Measurements from ENCODE around the gene VSX1. TPM values are rescaled to one million over a fixed set of nuclear protein-coding genes. Genes with fewer than 3 reads are reported as not detected.
A peak's percentile ranks its signal among the peaks of the same experiment; 100 is the strongest.

The VSX1 gene
- total RNA-seq, 1 experiment from 2014 or later = not detected

DNA sequence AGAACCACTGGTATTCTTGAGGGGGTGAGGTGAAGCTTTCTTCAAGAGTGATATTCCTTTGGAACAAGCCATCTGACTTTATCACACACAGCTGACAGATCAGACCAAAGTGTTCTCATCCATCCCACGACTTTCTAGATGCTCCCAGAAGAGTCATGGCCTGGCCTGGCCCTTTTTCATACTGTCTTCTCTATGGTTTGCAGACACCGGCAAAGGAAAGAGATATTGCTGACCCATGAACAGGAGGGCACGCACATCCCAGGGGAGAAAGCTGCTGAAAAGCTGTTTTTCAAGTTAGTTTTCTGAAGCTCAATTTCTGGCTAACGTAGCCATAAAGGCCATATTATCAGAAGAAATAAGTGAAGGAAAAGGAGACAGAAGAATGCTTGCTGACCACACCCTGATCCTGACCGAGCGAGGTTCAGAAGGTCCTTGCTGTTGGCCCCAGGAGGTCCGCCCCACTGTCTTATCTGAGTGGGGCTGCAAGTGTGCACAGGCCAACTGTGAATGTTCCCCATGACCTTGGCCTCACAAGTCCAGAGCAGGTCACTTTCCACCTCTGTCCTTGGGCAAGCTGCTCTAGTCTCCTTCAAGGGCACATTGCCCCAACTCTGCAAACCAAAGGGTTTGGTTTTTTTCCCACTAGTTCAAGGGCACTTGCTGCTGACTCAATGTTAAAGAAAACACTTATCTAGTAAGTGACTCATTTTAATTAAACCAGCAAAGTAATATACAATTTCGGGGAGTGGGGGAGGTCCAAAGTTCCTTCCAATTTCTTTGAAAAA lies 26.0 kb downstream of the VSX1 start:
- no TSS peak for BruUV-seq (replicated peaks)
- Histone ChIP-seq H3K27ac (ENCODE audit: low read depth, low read length, poor library complexity, severe bottlenecking) (no peak overlapping the region), H3K4me3 (ENCODE audit: low read depth, low read length, poor library complexity, severe bottlenecking) (peak overlapping the region; percentile 68), H3K4me1 (ENCODE audit: insufficient read depth, low read length, poor library complexity, severe bottlenecking) (peaks cover 15% of the 10 kb centered on the region), H3K36me3 (ENCODE audit: insufficient read depth, low read length, poor library complexity, severe bottlenecking) (no peaks in the 10 kb centered on the region), H3K9me3 (ENCODE audit: low read depth, low read length, poor library complexity, severe bottlenecking) (no peaks in the 10 kb centered on the region), H3K27me3 (replicated peaks; ENCODE audit: insufficient read depth, low read depth, low read length, poor library complexity) (peaks cover 14% of the 10 kb centered on the region)
- no peak for TF ChIP-seq EZH2 (IDR thresholded peaks at IDR 0.05; ENCODE audit: borderline replicate concordance, low read depth, low read length, poor library complexity, severe bottlenecking)
- TF ChIP-seq, protein P1, sequence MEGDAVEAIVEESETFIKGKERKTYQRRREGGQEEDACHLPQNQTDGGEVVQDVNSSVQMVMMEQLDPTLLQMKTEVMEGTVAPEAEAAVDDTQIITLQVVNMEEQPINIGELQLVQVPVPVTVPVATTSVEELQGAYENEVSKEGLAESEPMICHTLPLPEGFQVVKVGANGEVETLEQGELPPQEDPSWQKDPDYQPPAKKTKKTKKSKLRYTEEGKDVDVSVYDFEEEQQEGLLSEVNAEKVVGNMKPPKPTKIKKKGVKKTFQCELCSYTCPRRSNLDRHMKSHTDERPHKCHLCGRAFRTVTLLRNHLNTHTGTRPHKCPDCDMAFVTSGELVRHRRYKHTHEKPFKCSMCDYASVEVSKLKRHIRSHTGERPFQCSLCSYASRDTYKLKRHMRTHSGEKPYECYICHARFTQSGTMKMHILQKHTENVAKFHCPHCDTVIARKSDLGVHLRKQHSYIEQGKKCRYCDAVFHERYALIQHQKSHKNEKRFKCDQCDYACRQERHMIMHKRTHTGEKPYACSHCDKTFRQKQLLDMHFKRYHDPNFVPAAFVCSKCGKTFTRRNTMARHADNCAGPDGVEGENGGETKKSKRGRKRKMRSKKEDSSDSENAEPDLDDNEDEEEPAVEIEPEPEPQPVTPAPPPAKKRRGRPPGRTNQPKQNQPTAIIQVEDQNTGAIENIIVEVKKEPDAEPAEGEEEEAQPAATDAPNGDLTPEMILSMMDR (conservative IDR thresholded peaks at IDR 0.05; ENCODE audit: low read depth, low read length) = no peak
- CTCF ChIA-PET = no interaction called here
- intact Hi-C loops (cut with micrococcal nuclease; ENCODE audit: unreplicated experiment) = no loop called here
- POLR2A ChIA-PET (ENCODE audit: low non-redundant PET) = no interaction called here
- no peak for DNase-seq (ENCODE audit: low spot score)

DNA sequence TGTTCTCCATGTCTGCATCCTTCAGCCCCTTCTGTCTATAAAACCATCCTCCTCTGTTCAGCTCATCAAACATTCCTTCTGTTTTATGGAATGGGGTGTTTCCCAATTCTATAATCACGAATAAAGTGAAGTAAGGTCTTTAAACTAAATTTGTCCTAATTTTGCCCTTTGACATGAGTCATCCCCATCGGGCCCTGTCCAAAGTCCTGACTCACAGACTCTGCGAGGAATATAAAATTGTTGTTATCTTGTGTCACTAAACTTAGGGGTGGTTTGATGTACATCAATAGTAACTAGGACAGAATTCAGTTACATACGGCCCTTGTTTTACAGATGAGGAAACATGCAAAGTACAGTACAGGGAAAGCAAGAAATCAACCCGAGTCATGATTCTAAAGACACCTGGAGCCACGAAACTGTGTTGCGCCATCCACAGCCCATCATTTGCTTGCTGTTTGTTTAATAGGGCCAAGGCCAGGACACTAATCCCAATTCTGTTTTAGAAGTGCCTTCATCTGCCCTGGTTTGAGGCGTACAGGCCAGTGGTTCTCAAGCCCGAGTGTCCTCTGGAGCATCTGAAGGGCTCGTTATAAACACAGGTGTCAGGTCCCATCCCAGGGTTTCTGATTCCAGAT lies 26.8 kb downstream of the VSX1 start:
- no peak for TF ChIP-seq EZH2 (IDR thresholded peaks at IDR 0.05; ENCODE audit: borderline replicate concordance, low read depth, low read length, poor library complexity, severe bottlenecking)
- TF ChIP-seq, protein P1 (conservative IDR thresholded peaks at IDR 0.05; ENCODE audit: low read depth, low read length) = no peak
- no TSS peak for BruUV-seq (replicated peaks)
- DNase-seq (ENCODE audit: low spot score) = no peak
- Histone ChIP-seq H3K4me3 (ENCODE audit: low read depth, low read length, poor library complexity, severe bottlenecking) (no peak overlapping the region), H3K27ac (ENCODE audit: low read depth, low read length, poor library complexity, severe bottlenecking) (no peak overlapping the region), H3K36me3 (ENCODE audit: insufficient read depth, low read length, poor library complexity, severe bottlenecking) (no peaks in the 10 kb centered on the region), H3K9me3 (ENCODE audit: low read depth, low read length, poor library complexity, severe bottlenecking) (no peaks in the 10 kb centered on the region), H3K27me3 (replicated peaks; ENCODE audit: insufficient read depth, low read depth, low read length, poor library complexity) (peaks cover 7% of the 10 kb centered on the region), H3K4me1 (ENCODE audit: insufficient read depth, low read length, poor library complexity, severe bottlenecking) (peaks cover 15% of the 10 kb centered on the region)
- CTCF ChIA-PET = no interaction called here
- intact Hi-C loops (cut with micrococcal nuclease; ENCODE audit: unreplicated experiment) = no loop called here
- POLR2A ChIA-PET (ENCODE audit: low non-redundant PET) = no interaction called here

DNA sequence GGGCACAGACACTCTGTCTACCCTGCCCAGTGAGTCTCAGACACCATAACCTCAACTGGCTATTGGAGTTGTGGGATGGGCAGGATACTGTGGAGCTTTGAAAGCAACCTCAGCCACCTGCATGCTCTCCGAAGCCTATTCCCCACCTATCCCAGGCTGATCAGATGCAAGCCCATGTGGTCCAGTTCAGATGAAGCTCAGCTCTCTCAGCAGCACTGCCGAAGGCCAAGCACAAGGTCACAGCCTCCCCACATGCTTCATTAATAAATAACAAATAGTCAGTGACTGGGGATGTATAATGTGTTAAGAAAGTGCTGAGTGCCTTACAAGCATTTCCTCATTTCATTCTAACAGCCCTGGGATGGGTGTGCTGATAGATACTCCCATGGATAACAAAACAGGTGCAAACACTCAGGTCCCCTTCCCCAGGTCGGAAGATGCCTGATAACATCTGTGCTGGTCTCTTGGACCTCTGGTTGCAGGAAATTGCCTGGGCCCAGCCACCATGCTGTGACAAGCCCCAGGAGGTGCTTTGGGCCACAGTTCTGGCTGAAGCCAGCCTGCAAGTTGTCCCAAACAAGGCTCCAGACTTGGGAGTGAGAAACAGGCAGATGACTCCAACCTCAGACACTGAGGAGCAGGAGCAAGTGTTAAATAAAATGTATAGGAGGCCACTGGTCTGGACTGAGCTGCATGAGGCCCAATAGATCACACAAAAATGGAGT lies 27.7 kb downstream of the VSX1 start:
- Histone ChIP-seq H3K9me3 (ENCODE audit: low read depth, low read length, poor library complexity, severe bottlenecking) (no peaks in the 10 kb centered on the region), H3K27ac (ENCODE audit: low read depth, low read length, poor library complexity, severe bottlenecking) (no peak overlapping the region), H3K36me3 (ENCODE audit: insufficient read depth, low read length, poor library complexity, severe bottlenecking) (no peaks in the 10 kb centered on the region), H3K4me1 (ENCODE audit: insufficient read depth, low read length, poor library complexity, severe bottlenecking) (peaks cover 13% of the 10 kb centered on the region), H3K4me3 (ENCODE audit: low read depth, low read length, poor library complexity, severe bottlenecking) (no peak overlapping the region), H3K27me3 (replicated peaks; ENCODE audit: insufficient read depth, low read depth, low read length, poor library complexity) (peaks cover 7% of the 10 kb centered on the region)
- ChIA-PET POLR2A (ENCODE audit: low non-redundant PET) (no interaction called here), CTCF (no interaction called here)
- intact Hi-C loops (cut with micrococcal nuclease; ENCODE audit: unreplicated experiment) = no loop called here
- BruUV-seq (replicated peaks) = no TSS peak
- TF ChIP-seq EZH2 (IDR thresholded peaks at IDR 0.05; ENCODE audit: borderline replicate concordance, low read depth, low read length, poor library complexity, severe bottlenecking) = no peak
- TF ChIP-seq, protein P1 (conservative IDR thresholded peaks at IDR 0.05; ENCODE audit: low read depth, low read length) = no peak
- no peak for DNase-seq (ENCODE audit: low spot score)

Measured in A673 (cell line).